Measurements from ENCODE around the gene BCAP29. TPM values are rescaled to one million over a fixed set of nuclear protein-coding genes. Genes with fewer than 3 reads are reported as not detected.

The BCAP29 gene
- total and polyA plus RNA-seq, 2 of the 8 experiments (the other 6 are each of a cell fraction or from before 2014, with no cell fraction given): 6.8 to 18.1 TPM

DNA sequence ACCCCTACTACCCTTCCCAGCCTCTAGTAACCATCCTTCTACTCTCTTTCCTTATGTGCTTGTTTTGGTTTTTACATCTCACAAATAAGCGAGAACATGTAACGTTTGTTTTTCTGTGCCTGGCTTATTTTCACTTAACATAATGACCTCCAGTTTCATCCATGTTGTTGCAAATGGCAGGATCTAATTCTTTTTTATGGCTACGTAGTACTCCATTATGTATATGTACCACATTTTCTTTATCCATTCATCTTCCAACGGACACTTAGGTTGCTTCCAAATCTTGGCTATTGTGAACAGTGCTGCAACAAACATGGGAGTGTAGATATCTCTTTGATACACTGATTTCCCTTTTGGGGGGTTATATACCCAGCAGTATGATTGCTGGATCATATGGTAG, 47.0 kb downstream of the BCAP29 start:
- 89% methylated on average over 4 of the region's 4 CpGs; no CpG with 5 or more reads in 1 of the 2 experiments for WGBS, 2 experiments (ENCODE audit: extremely low coverage in 1 of 2, insufficient coverage in 1 of 2, insufficient read length in 1 of 2, insufficient replicate concordance in 2 of 2, low coverage in 1 of 2, low lambda C conversion rate in 2 of 2, missing lambda C conversion rate in 1 of 2)
- no peaks in the 10 kb centered on the region for H3K23me2 ChIP-seq (ENCODE audit: low read depth, low read length)
- H2BK12ac ChIP-seq (ENCODE audit: low read depth, low read length): no peak overlapping the region
- no peak overlapping the region for H3K9ac ChIP-seq (replicated peaks in 1 of 4; ENCODE audit: extremely low read depth in 1 of 4, low read depth in 3 of 4, low read length in 3 of 4)
- FAIRE-seq (no peak), DNase-seq (ENCODE audit: low read depth in 1 of 2, low spot score in 2 of 2) (no peak)
- H3K14ac ChIP-seq (ENCODE audit: insufficient read length): no peak overlapping the region
- H4K5ac ChIP-seq (ENCODE audit: insufficient read length, low read depth, low read length): no peak overlapping the region
- no peak overlapping the region for H4K91ac ChIP-seq (replicated peaks; ENCODE audit: insufficient read length, low read length)
- H3K79me2 ChIP-seq (ENCODE audit: control insufficient read depth in 1 of 2, insufficient read depth in 2 of 2, low read length in 2 of 2): no peaks in the 10 kb centered on the region
- TF ChIP-seq TEAD4 (IDR thresholded peaks at IDR 0.05; ENCODE audit: low read depth, low read length) (no peak), YY1 (IDR thresholded peaks at IDR 0.05; ENCODE audit: low read depth, low read length) (no peak), KDM4A (IDR thresholded peaks at IDR 0.05; ENCODE audit: low read depth, low read length, severe bottlenecking) (no peak), TAF1 (IDR thresholded peaks at IDR 0.05; ENCODE audit: low read depth, low read length) (no peak), ATF3 (IDR thresholded peaks at IDR 0.05; ENCODE audit: insufficient read depth, low read depth, low read length) (no peak)
- no peaks in the 10 kb centered on the region for H3K27me3 ChIP-seq (replicated peaks in 1 of 4; ENCODE audit: control insufficient read depth in 3 of 4, extremely low read depth in 1 of 4, insufficient read depth in 3 of 4, low read length in 3 of 4)
- CTCF ChIA-PET (ENCODE audit: partially characterized antibody): no interaction called here
- POLR2A ChIA-PET (ENCODE audit: partially characterized antibody): no interaction called here
- H3K79me1 ChIP-seq (ENCODE audit: low read depth, low read length): no peaks in the 10 kb centered on the region
- H2BK20ac ChIP-seq (ENCODE audit: low read length): no peak overlapping the region
- no peak overlapping the region for H3K56ac ChIP-seq (replicated peaks; ENCODE audit: insufficient read length, low read depth, low read length)
- H4K8ac ChIP-seq (ENCODE audit: extremely low read depth, insufficient read depth, low read length): no peak overlapping the region
- no peak overlapping the region for H3K4ac ChIP-seq (replicated peaks; ENCODE audit: insufficient read length, low read depth, low read length)
- no peak overlapping the region for H3K23ac ChIP-seq (ENCODE audit: insufficient read length)
- H3K4me3 ChIP-seq (ENCODE audit: extremely low read depth in 1 of 4, insufficient read depth in 2 of 4, low read depth in 3 of 4, low read length in 4 of 4): no peak overlapping the region
- no peaks in the 10 kb centered on the region for H3K9me3 ChIP-seq (ENCODE audit: insufficient read depth in 2 of 2, low read depth in 1 of 2, low read length in 1 of 2)
- H2AK5ac ChIP-seq (ENCODE audit: low read depth, low read length): no peak overlapping the region
- no peak overlapping the region for H2BK15ac ChIP-seq (ENCODE audit: low read length)
- H3K27ac ChIP-seq (ENCODE audit: low read depth, low read length): no peak overlapping the region
- no peaks in the 10 kb centered on the region for H4K20me1 ChIP-seq (replicated peaks in 1 of 2; ENCODE audit: control insufficient read depth in 1 of 2, insufficient read depth in 2 of 2, low read length in 2 of 2)
- no peak overlapping the region for H2BK120ac ChIP-seq (replicated peaks; ENCODE audit: low read depth, low read length)
- no peak overlapping the region for H3K18ac ChIP-seq (ENCODE audit: extremely low read depth, low read length)
- H3K4me2 ChIP-seq (ENCODE audit: insufficient read depth in 1 of 2, low read depth in 2 of 2, low read length in 2 of 2): no peak overlapping the region
- H3K36me3 ChIP-seq (ENCODE audit: control insufficient read depth in 2 of 4, insufficient read depth in 4 of 4, low read length in 3 of 4): no peaks in the 10 kb centered on the region
- no peak overlapping the region for H2AFZ ChIP-seq (ENCODE audit: low read length)
- H2BK5ac ChIP-seq (ENCODE audit: low read depth, low read length): no peak overlapping the region
- H3K4me1 ChIP-seq (replicated peaks in 1 of 4; ENCODE audit: control insufficient read depth in 3 of 4, insufficient read depth in 4 of 4, low read length in 3 of 4): peaks cover 0 to 2% (median 0%) of the 10 kb centered on the region in 4 experiments; a peak in 1 of 7 replicates

Data from H1 (cell line).